Astrocyte (in vitro differentiated cells and primary cell): ENCODE data around the gene ADAMTS17. TPM values are rescaled to one million over a fixed set of nuclear protein-coding genes. Genes with fewer than 3 reads are reported as not detected.

Source experiments
- DNase-seq: peaks from one replicate; pipeline ENCODE4 v3.0.0-alpha.2; 2010; ENCODE audit warnings: low read depth
- FAIRE-seq: peaks from 2 replicates; lab custom pipeline; 2011; peaks lifted over from hg19 to GRCh38; lab: Jason Lieb, UNC
- H2AFZ ChIP-seq: 2 replicates; pipeline ENCODE4 v1.6.0; 2012; ENCODE audit warnings: low read depth, low read length, inconsistent platforms
- H3K27ac ChIP-seq: 2 replicates; pipeline ENCODE4 v1.5.1; 2011; ENCODE audit warnings: low read depth, low read length, inconsistent platforms
- H3K27me3 ChIP-seq: 2 replicates; pipeline ENCODE4 v1.6.0; 2011; ENCODE audit warnings: low read length, inconsistent platforms; ENCODE audit not compliant: insufficient read depth
- H3K36me3 ChIP-seq: 2 replicates; pipeline ENCODE4 v1.5.1; 2011; ENCODE audit warnings: low read length, inconsistent platforms; ENCODE audit not compliant: insufficient read depth
- H3K4me1 ChIP-seq: 2 replicates; pipeline ENCODE4 v1.5.1; 2011; ENCODE audit warnings: low read length, inconsistent platforms; ENCODE audit not compliant: insufficient read depth
- H3K4me2 ChIP-seq: 2 replicates; pipeline ENCODE4 v1.6.0; 2012; ENCODE audit warnings: low read length, inconsistent platforms
- H3K4me3 ChIP-seq: 2 replicates; pipeline ENCODE4 v1.5.1; 2011; ENCODE audit warnings: low read depth, mild to moderate bottlenecking, low read length, inconsistent platforms; ENCODE audit not compliant: insufficient read depth
- H3K79me2 ChIP-seq: 2 replicates; pipeline ENCODE4 v1.6.0; 2012; ENCODE audit warnings: mild to moderate bottlenecking, low read length, inconsistent platforms; ENCODE audit not compliant: insufficient read depth
- H3K9ac ChIP-seq: 2 replicates; pipeline ENCODE4 v1.6.0; 2012; ENCODE audit warnings: mild to moderate bottlenecking, low read length, inconsistent platforms
- H3K9me3 ChIP-seq: 2 replicates; pipeline ENCODE4 v1.5.1; 2012; ENCODE audit warnings: low read depth, mild to moderate bottlenecking, low read length, inconsistent platforms; ENCODE audit not compliant: insufficient read depth
- H4K20me1 ChIP-seq: 2 replicates; pipeline ENCODE4 v1.6.0; 2012; ENCODE audit warnings: low read length, inconsistent platforms; ENCODE audit not compliant: insufficient read depth
- H3K27ac Mint-ChIP-seq: one replicate; pipeline ENCODE4 v1.8.0; 2021; ENCODE audit warnings: mild to moderate bottlenecking, mixed read lengths; ENCODE audit not compliant: unreplicated experiment
- H3K27me3 Mint-ChIP-seq: one replicate; pipeline ENCODE4 v1.8.0; 2021; ENCODE audit warnings: low read depth, mixed read lengths; ENCODE audit not compliant: unreplicated experiment
- H3K36me3 Mint-ChIP-seq: one replicate; pipeline ENCODE4 v1.8.0; 2021; ENCODE audit warnings: low read depth, mixed read lengths; ENCODE audit not compliant: unreplicated experiment
- H3K4me1 Mint-ChIP-seq: one replicate; pipeline ENCODE4 v1.8.0; 2021; ENCODE audit warnings: low read depth, mixed read lengths; ENCODE audit not compliant: unreplicated experiment
- H3K4me3 Mint-ChIP-seq: one replicate; pipeline ENCODE4 v1.8.0; 2021; ENCODE audit warnings: mild to moderate bottlenecking, moderate library complexity, mixed read lengths; ENCODE audit not compliant: unreplicated experiment
- H3K9me3 Mint-ChIP-seq: one replicate; pipeline ENCODE4 v1.8.0; 2021; ENCODE audit warnings: mild to moderate bottlenecking, mixed read lengths; ENCODE audit not compliant: unreplicated experiment
- CTCF ChIP-seq: IDR thresholded peaks from 2 replicates; pipeline ENCODE4 v1.5.1; 2011; ENCODE audit warnings: low read depth, mild to moderate bottlenecking, inconsistent platforms, low read length, moderate library complexity; ENCODE audit not compliant: insufficient read depth
- EZH2 ChIP-seq: IDR thresholded peaks from 2 replicates; pipeline ENCODE4 v1.6.1; 2012; ENCODE audit warnings: mild to moderate bottlenecking, low read length, inconsistent platforms; ENCODE audit not compliant: insufficient read depth
- total RNA-seq: library from RNA; stranded (reverse); gene quantifications from 2 replicates; pipeline ENCODE4 v1.2.1, GENCODE V29; 2021

ADAMTS17 gene
- total RNA-seq, 1 donor from 2014 or later: 0.27 TPM

GRCh38 chr15:99984491-99985243 is 357.1 kb downstream of the ADAMTS17 start:
- no peaks in the 10 kb centered on the region for H4K20me1 ChIP-seq
- peaks cover 12% of the 10 kb centered on the region for H3K4me1 ChIP-seq
- H2AFZ ChIP-seq: no peak overlapping the region
- DNase-seq (no peak), FAIRE-seq (no peak)
- peaks cover 10% of the 10 kb centered on the region for H3K9me3 Mint-ChIP-seq
- H3K9ac ChIP-seq: no peak overlapping the region
- no peak overlapping the region for H3K4me3 Mint-ChIP-seq
- TF ChIP-seq CTCF (no peak), EZH2 (no peak)
- H3K27me3 Mint-ChIP-seq: peaks cover 13% of the 10 kb centered on the region
- H3K4me1 Mint-ChIP-seq: peaks cover 12% of the 10 kb centered on the region
- H3K36me3 Mint-ChIP-seq: no peaks in the 10 kb centered on the region
- H3K27ac Mint-ChIP-seq: no peak overlapping the region
- H3K27ac ChIP-seq: no peak overlapping the region
- no peaks in the 10 kb centered on the region for H3K79me2 ChIP-seq
- no peaks in the 10 kb centered on the region for H3K27me3 ChIP-seq
- H3K9me3 ChIP-seq: peaks cover 6% of the 10 kb centered on the region
- no peaks in the 10 kb centered on the region for H3K36me3 ChIP-seq
- no peak overlapping the region for H3K4me3 ChIP-seq
- H3K4me2 ChIP-seq: no peak overlapping the region

DNA sequence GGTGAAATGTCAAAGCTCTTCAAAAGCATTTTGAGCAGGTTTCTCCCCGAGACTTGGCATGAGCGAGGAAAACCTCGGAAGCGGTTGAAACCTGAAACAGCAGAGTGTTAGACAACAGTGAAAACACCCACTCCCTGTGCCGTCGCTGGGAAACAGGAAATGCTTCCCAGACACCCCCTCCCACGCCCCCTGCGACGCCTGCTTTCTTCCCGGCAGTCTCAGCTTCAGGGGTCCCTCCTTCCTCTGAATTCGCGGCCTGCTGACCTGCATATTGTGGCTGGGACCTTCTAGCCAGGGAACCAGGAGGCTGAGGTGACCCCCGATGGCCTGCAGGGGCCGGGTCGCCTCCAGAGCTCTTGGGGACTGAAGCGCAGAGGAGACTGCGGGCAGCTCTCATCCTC is 357.9 kb downstream of the ADAMTS17 start:
- FAIRE-seq: no peak
- peaks cover 13% of the 10 kb centered on the region for H3K27me3 Mint-ChIP-seq
- Histone ChIP-seq H2AFZ (peak overlapping the region; percentile 68), H3K4me1 (peaks cover 12% of the 10 kb centered on the region), H3K4me2 (peak overlapping the region; percentile 67), H3K79me2 (no peaks in the 10 kb centered on the region), H3K9me3 (peaks cover 6% of the 10 kb centered on the region), H4K20me1 (no peaks in the 10 kb centered on the region), H3K36me3 (no peaks in the 10 kb centered on the region), H3K27ac (no peak overlapping the region), H3K9ac (peak overlapping the region; percentile 3), H3K27me3 (no peaks in the 10 kb centered on the region), H3K4me3 (no peak overlapping the region)
- H3K36me3 Mint-ChIP-seq: no peaks in the 10 kb centered on the region
- no peak overlapping the region for H3K4me3 Mint-ChIP-seq
- peaks cover 12% of the 10 kb centered on the region for H3K4me1 Mint-ChIP-seq
- no peak for DNase-seq
- H3K27ac Mint-ChIP-seq: peak overlapping the region; percentile 83
- TF ChIP-seq CTCF (no peak), EZH2 (no peak)
- H3K9me3 Mint-ChIP-seq: peaks cover 6% of the 10 kb centered on the region
